Right atrium auricular region (tissue), 2 donors: ENCODE results near the gene RSPH3. TPM values are rescaled to one million over a fixed set of nuclear protein-coding genes. Genes with fewer than 3 reads are reported as not detected.

Experiments
- DNase-seq: peaks from one replicate; pipeline ENCODE4 v3.0.0-alpha.2; 2019; ENCODE audit warnings: low spot score
- H3K27ac ChIP-seq, 2 donors: fragments of 200-600 bp; sonication (generic); 1 replicate in 1 of 2; 2 replicates in 1 of 2; pipeline ENCODE4 v1.5.1; 2016 to 2019
- H3K27me3 ChIP-seq, 2 donors: fragments of 200-600 bp; sonication (generic); one replicate each; pipeline versions ENCODE4 v1.5.1 to v1.6.0; 2017 to 2019
- H3K36me3 ChIP-seq: fragments of 200-600 bp; sonication (generic); one replicate; pipeline ENCODE4 v1.5.1; 2016
- H3K4me1 ChIP-seq, 2 donors: fragments of 200-600 bp; sonication (generic); one replicate each; pipeline versions ENCODE4 v1.5.1 to v1.6.0; 2017 to 2019
- H3K4me3 ChIP-seq, 2 donors: fragments of 200-600 bp; sonication (generic); 1 replicate in 1 of 2; 2 replicates in 1 of 2; pipeline ENCODE4 v1.5.1; 2017 to 2019; ENCODE audit warnings: mild to moderate bottlenecking in 1 of 2, moderate library complexity in 1 of 2
- H3K9me3 ChIP-seq, 2 donors: fragments of 200-600 bp; sonication (generic); one replicate each; pipeline ENCODE4 v1.5.1; 2019
- total RNA-seq, 2 donors: library from RNA; depleted of rRNA; stranded (reverse); fragments of >200 nt; gene quantifications; one replicate each; pipeline ENCODE4 v1.1.0, GENCODE V29; 2016
- TF ChIP-seq, protein P1 (sequence below), 2 donors: fragments of 200-600 bp; sonication (generic); IDR thresholded peaks; one replicate each; pipeline ENCODE4 v1.5.1; 2019; ENCODE audit warnings: antibody characterized with exemption in 2 of 2

The RSPH3 gene
- total RNA-seq, 2 donors from 2014 or later = 6.8 to 10.0 TPM

GRCh38 chr6:158963020-158963808 lies 36.8 kb downstream of the RSPH3 start:
- Histone ChIP-seq H3K9me3 (peaks cover 0 to 8% of the 10 kb centered on the region in 2 donors), H3K4me3 (no peak overlapping the region), H3K36me3 (no peaks in the 10 kb centered on the region)

GRCh38 chr6:158962371-158962770 lies 37.6 kb downstream of the RSPH3 start:
- H3K27ac ChIP-seq = no peak overlapping the region
- no peaks in the 10 kb centered on the region for H3K27me3 ChIP-seq
- no peaks in the 10 kb centered on the region for H3K4me1 ChIP-seq
- peaks cover 0 to under 1% of the 10 kb centered on the region in 2 donors for H3K9me3 ChIP-seq
- no peak overlapping the region for H3K4me3 ChIP-seq
- DNase-seq = no peak
- TF ChIP-seq, protein P1, sequence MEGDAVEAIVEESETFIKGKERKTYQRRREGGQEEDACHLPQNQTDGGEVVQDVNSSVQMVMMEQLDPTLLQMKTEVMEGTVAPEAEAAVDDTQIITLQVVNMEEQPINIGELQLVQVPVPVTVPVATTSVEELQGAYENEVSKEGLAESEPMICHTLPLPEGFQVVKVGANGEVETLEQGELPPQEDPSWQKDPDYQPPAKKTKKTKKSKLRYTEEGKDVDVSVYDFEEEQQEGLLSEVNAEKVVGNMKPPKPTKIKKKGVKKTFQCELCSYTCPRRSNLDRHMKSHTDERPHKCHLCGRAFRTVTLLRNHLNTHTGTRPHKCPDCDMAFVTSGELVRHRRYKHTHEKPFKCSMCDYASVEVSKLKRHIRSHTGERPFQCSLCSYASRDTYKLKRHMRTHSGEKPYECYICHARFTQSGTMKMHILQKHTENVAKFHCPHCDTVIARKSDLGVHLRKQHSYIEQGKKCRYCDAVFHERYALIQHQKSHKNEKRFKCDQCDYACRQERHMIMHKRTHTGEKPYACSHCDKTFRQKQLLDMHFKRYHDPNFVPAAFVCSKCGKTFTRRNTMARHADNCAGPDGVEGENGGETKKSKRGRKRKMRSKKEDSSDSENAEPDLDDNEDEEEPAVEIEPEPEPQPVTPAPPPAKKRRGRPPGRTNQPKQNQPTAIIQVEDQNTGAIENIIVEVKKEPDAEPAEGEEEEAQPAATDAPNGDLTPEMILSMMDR (IDR thresholded peaks at IDR 0.05) = no peak
- H3K36me3 ChIP-seq = no peaks in the 10 kb centered on the region

More at GRCh38 chr6:158963020-158963808, 36.8 kb downstream of the RSPH3 start:
- Histone ChIP-seq H3K27me3 (no peaks in the 10 kb centered on the region), H3K27ac (no peak overlapping the region), H3K4me1 (no peaks in the 10 kb centered on the region)
- TF ChIP-seq, protein P1 (IDR thresholded peaks at IDR 0.05) = no peak
- DNase-seq = no peak

GRCh38 chr6:158960026-158960425 lies 40.0 kb downstream of the RSPH3 start:
- TF ChIP-seq, protein P1 (IDR thresholded peaks at IDR 0.05) = no peak
- H3K4me1 ChIP-seq = no peaks in the 10 kb centered on the region
- DNase-seq = no peak
- H3K4me3 ChIP-seq = no peak overlapping the region
- H3K27me3 ChIP-seq = no peaks in the 10 kb centered on the region
- no peaks in the 10 kb centered on the region for H3K9me3 ChIP-seq
- H3K27ac ChIP-seq = no peak overlapping the region
- H3K36me3 ChIP-seq = no peaks in the 10 kb centered on the region

DNA sequence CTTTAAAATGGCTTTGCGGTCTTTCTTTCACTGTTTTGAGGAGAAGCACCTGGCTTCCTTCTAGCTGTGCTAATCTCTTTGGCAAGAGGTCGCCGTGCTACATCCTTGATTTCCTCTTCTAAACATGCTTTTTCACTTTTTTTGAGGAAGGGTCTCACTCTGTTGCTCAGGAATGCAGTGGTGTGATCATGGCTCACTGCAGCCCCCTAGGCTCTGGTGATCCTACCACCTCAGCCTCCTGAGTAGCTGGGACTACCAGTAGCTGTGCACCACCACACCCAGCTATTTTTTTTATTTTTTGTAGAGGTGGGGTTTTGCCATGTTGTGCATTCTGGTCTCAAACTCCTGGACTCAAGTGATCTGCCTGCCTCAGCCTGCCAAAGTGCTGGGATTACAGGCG lies 40.5 kb downstream of the RSPH3 start:
- Histone ChIP-seq H3K36me3 (no peaks in the 10 kb centered on the region), H3K27me3 (no peaks in the 10 kb centered on the region), H3K9me3 (no peaks in the 10 kb centered on the region), H3K27ac (no peak overlapping the region), H3K4me1 (no peaks in the 10 kb centered on the region), H3K4me3 (no peak overlapping the region)
- TF ChIP-seq, protein P1 (IDR thresholded peaks at IDR 0.05) = no peak
- DNase-seq = no peak

DNA sequence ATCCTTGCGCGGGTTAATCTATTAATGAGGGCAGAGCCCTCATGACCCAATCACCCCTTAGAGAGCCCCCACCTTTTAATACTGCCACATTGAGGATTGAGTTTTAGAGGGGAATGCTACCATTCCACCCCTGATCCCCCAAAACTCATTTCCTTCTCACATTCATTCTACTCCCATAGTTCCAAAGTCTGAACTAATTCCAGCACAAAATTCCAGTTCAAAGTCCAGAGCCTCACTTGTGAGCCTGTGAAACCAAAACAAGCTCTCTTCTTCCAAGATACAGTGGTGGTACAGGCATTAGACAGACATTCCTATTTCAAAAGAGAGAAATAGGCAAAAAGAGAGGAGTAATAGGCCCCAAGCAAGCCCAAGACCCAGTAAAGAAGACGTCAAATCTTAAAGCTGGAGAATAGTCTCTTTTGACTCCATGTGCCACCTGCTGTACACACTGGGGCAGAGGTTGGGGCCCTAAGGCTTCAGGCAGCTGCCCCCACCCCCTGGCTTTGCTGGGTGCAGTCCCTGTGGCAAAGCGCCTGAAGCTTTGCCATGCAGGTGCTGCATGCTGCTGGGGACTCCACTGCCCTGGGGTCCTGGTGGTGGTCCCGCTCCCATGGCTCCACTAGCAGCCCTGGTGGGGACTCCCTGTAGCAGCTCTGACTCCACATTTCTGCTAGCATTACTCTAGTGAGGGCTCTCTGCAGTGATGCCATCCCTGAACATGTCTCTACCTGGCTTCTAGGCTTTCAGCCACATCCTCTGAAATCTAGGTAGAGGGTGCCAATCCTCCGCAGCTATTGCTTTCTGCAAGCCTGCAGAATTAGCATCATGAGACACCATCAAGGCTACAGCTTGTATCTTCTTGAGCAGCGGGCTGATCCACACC lies 41.3 kb downstream of the RSPH3 start:
- no peak for DNase-seq
- H3K36me3 ChIP-seq = no peaks in the 10 kb centered on the region
- TF ChIP-seq, protein P1 (IDR thresholded peaks at IDR 0.05) = peak in 1 of 2 donors; percentile 32
- no peak overlapping the region for H3K27ac ChIP-seq
- H3K4me1 ChIP-seq = no peaks in the 10 kb centered on the region
- H3K27me3 ChIP-seq = no peaks in the 10 kb centered on the region
- no peaks in the 10 kb centered on the region for H3K9me3 ChIP-seq
- H3K4me3 ChIP-seq = no peak overlapping the region
